Astrocyte (in vitro differentiated cells and primary cell): ENCODE results near the gene SULF2.

Source experiments
- CTCF ChIP-seq: IDR thresholded peaks from 2 replicates; pipeline ENCODE4 v1.5.1; 2011; ENCODE audit warnings: low read depth, mild to moderate bottlenecking, inconsistent platforms, low read length, moderate library complexity; ENCODE audit not compliant: insufficient read depth
- EZH2 ChIP-seq: IDR thresholded peaks from 2 replicates; pipeline ENCODE4 v1.6.1; 2012; ENCODE audit warnings: mild to moderate bottlenecking, low read length, inconsistent platforms; ENCODE audit not compliant: insufficient read depth

GRCh38 chr20:47748069-47748468, 37.2 kb downstream of the SULF2 start:
- TF ChIP-seq CTCF (no peak), EZH2 (no peak)
